NCI-H1436 treated with DMSO at 0.1 percent for 48 hours (cell line): Measurements from ENCODE around the gene LIPN.
"Not testable (repeated sequence)": the region's sequence is repeated elsewhere in the genome, so short reads cannot be mapped to it uniquely, and the experiment has no call there.

Experiments
- DNase-seq: peaks from one replicate; lab custom pipeline; 2025; lab: John Stamatoyannopoulos, UW

The LIPN gene

GRCh38 chr10:88759366-88760101 lies at the start of gene LIPN:
LIPN (plus strand) TSS chr10:88760020; CDS start chr10:88761406, 1,386 bp downstream.
- no peak for DNase-seq

GRCh38 chr10:88715517-88715916 lies 44.3 kb upstream of the LIPN start:
- no peak for DNase-seq

GRCh38 chr10:88721392-88721791 lies 38.4 kb upstream of the LIPN start:
- no peak for DNase-seq

GRCh38 chr10:88725798-88726197 lies 34.0 kb upstream of the LIPN start:
- no peak for DNase-seq

DNA sequence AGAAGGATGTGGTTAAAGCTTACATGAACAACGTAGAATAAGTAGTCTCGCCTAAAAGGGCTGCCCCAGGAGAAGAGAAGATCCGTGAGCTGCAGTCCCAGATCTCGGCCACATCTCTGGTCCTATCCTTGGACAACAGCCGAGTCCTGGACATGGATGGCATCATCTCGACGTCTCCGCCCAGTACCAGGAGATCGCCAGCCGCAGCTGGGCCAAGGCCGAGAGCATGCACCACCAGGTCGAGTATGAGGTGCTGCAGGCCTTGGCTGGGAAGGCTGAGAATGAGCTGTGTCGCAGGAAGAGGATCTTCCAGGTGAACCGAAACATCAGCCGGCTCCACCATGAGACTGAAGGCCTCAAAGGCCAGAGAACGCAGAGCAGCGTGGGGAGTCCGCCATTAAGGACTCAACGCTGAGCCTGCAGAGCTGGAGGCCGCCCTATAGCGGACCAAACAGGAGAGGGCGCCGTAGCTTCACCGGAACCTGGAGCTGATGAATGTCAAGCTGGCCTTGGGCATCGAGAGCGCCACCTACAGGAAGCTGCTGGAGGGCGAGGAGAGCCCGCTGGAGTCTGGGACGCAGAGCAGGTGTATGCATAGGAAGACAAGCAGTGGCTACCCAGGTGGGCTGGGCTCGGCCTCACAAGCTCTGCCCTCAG lies 31.6 kb upstream of the LIPN start:
- no peak for DNase-seq

DNA sequence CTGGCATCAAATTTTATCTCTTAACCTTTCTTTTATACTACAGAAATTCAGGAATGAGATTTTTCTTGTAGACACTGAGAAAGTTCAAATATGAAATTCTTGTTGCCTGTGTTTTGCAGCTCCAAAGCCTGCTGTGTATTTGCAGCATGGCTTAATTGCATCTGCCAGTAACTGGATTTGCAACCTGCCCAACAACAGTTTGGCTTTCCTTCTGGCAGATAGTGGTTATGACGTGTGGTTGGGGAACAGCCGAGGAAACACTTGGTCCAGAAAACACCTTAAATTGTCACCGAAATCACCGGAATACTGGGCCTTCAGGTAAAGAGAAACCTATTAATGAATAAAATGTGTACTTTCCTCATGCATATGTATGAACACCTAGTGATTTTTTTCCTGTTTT lies 29.0 kb upstream of the LIPN start:
- no peak for DNase-seq

DNA sequence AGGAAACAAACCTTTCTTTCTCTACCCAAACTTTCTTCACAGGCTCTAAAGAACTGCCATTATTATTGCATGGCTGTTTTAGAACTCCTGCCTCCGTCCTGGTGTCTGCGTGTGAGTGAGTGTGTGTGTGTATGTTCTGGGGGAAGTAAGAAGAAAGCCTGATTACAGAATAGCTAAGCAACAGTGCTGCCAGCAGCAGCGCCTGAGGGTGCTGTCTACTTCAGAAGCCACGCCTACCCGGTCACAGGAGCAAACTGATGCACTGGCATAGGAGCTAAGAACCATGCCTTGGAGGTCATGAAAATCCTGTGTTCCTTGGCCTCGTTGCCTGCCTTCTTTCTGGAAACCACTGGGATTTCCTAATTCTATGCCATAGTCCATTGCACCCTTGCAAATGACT lies 28.5 kb upstream of the LIPN start:
- DNase-seq = peak; percentile 20

DNA sequence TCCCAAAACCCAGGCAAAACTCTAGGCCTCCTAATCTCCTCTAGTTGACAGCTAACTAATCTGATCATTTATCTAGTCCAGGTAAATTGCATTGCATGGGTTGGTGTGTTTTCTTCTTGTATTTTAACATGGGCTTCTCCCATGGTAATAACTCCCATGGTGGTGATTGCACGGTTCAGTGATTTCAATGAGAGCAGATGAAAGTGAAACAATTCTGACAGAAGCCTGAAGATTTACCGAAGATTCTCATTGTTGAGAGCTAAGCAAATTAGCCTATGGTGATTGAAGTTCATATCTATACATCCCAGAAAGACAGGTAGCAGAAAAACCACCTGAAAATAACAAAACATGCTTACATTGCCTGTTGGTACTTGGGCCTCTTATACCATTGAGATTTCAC lies 26.6 kb upstream of the LIPN start:
- DNase-seq = no peak

DNA sequence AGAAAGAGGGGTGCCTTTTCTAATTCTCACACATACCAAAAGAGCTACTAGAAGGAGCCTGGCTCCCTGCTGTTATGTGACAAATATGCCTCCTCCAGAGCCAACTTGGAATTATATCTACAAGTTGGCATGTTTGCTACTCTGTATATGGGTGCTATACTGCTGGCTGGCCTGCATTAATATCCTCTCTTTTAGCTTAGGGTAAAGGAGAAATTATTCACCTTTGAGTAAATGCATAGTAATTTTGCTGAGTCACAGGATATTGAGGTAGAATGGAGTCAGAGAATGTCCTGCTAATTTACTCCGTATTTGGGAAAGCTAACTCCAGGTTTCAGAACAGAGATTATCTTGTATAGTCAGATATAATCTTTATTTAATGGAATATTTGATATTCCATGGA lies 24.2 kb upstream of the LIPN start:
- no peak for DNase-seq

DNA sequence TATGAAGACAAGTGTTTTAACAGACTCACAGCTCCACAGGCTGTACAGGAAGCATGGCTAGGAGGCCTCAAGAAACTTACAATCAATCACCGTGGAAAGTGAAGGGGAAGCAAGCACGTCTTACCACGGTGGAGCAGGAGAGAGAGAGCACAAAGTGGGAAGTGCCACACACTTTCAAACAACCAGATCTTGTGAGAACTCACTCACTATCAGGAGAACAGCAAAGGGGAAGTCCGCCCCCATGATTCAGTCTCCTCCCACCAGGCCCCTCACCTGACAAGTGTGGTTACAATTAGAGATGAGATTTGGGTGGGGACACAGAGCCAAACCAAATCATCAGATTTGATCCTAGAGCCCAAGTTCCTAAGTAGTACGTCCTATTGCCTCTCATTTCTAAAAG lies 17.9 kb upstream of the LIPN start:
- not testable (repeated sequence) for DNase-seq

DNA sequence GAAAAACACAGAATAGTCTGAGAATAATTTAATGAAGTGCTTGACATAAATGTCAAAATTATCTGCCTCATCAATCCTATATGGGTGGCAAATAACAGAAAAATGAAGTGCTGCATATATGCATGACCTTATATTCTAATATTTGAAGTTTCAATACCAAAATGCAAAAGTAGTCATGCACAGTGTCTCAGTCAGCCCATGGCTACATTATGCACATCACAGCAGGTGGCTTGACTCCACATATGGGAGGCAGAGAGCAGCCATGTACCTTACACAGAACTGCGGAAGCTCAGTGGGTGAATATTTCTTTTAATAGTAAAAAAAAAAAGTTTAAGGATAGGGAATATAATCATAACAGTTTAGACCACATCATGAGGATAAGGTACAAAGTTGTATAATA lies 17.4 kb upstream of the LIPN start:
- DNase-seq = no peak

- no peak for DNase-seq
These were observed 15.8 kb upstream of the LIPN start for GRCh38 chr10:88744002-88744401.

- no peak for DNase-seq
These were observed 14.2 kb upstream of the LIPN start for GRCh38 chr10:88745633-88746032.

DNA sequence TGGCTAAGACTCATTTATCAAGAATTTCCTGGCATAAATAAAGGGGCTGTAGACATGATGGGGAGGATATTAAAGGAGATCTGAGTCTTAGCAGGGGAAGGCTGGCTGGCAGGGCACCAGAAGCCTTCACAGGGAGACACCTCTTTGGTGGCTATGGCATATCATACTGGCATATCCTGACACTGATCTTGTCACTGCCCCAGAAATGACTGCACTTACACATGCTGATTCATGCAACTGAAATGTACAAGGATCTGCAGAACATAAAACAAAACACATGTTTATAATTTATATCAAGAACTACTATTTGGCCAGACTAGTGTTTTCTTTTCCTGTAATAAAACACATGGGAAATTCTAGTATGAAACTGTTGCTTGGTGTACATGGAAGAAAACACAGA lies 5.5 kb upstream of the LIPN start:
- no peak for DNase-seq

DNA sequence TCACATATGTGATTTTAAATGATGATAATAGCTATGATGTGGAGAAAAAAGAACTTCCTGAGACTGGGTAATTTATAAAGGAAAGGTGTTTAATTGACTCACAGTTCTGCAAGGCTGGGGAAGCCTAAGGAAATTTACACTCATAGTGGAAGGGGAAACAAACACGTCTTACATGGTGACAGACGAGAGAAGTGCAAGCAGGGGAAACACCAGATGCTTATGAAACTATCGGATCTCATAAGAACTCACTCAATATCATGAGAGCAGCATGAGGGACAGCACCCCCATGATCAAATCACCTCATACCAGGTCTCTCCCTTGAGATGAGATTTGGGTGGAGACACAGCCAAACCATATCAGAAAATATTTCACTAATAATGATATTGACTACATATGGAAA lies 4.1 kb upstream of the LIPN start:
- no peak for DNase-seq

DNA sequence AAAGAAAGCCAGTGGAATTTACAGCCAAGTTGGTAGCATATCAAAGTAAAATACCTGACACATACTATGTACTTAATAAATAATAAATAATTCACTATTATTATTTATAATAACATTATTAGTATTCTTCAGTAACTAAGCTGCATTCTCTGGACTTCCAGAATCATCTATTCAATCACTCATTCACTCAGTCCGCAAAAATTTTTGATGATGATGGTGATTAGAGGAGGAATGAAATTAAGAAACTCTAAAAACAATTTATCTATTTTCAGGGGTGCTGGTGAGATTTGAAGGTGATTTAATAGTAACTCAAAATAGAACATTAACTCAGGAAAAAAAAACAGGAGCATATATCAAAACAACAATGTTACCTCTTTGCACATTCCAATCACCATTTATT lies 3.2 kb upstream of the LIPN start:
- DNase-seq = no peak

DNA sequence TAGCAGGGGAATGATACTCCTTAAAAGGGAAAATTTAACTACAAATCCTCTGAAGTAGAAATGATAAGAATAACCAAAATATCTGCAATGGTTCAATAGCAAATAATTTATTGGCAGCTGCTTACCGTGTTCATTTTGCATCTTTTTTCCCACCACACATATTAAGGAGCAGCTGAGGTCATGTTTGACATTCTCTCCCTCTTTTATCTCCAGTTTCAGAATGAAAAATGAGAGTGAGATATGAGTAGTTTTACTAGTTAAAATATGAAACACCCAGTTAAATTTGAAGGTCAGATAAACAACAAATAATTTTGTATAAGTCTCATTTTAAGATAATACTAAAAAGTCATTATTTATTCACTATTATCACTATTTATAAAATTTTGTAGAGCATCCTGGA lies 3.1 kb downstream of the LIPN start:
- DNase-seq = no peak

DNA sequence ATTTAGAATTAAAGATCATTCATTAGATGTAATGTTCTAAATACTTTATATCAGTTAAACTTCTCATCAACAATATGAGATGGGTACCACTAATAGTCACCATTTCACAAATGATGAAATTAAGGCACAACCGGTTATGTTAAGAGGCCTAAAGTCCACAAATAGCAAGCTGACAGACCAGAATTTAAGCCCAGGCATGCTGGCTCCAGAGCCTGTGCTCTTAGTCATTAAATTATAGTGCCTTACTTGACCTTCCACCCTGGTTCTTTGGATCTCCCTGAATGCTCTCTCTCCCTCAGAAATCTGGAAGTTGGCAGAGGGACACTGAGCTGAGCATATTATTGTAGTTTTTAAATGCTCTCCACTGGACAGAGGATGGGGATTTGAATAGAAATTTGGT lies 3.6 kb downstream of the LIPN start:
- DNase-seq = no peak

- no peak for DNase-seq
These were observed 4.3 kb downstream of the LIPN start for GRCh38 chr10:88764110-88764509.

GRCh38 chr10:88765816-88766215 lies 6.0 kb downstream of the LIPN start:
- DNase-seq = no peak

DNA sequence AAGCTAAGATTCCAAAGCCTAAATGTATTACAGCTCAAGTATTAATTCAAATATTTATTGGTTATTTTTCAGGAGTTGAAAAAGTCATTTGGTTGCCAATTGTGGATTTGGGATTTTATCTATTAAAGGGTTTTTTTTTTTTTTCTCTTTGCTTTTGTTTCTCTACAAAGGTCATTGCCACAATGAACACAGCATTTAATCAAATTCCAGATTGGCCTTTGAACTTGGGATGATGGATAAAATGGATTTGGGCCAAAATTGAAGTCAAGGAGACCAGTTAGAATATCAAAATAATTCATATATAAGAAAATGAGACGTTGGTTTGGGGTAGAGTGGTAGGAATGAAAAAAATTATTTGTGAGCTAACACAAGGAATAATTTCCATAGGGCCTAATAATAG lies 9.6 kb downstream of the LIPN start:
- DNase-seq = no peak

GRCh38 chr10:88781206-88781605 lies 21.4 kb downstream of the LIPN start:
- DNase-seq = no peak

GRCh38 chr10:88782222-88782621 lies 22.4 kb downstream of the LIPN start:
- no peak for DNase-seq

DNA sequence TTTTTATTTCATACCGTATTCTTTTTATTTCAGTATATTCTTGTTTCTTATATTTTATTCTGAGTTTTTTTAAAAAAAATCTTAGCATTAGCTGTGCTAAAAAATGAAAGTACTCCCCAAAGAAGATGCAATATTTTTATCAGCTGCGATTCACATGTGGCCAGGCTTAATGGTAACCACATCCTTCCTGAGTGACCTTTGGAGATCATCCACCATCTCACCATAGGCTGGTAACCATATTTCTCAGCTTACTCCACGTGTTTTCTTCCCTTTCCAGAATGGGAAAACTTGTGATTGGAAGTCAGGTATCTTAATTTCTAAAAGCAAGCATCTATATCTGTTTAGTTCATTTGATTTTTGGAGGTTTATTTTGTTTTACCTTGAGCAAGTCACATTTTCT lies 23.9 kb downstream of the LIPN start:
- DNase-seq = no peak
